OCI-LY7 (cell line): ENCODE data around the gene RPRD1B. TPM values are rescaled to one million over a fixed set of nuclear protein-coding genes. Genes with fewer than 3 reads are reported as not detected.

Source experiments
- BruUV-seq: library from RNA; stranded (reverse); fragments of 400-500 nt; replicated peaks from 2 replicates; lab custom pipeline; 2021; lab: Mats Ljungman, UMichigan
- CTCF ChIA-PET: fragments of 300-600 bp; sonication (Branson Sonifier 250); formaldehyde crosslinking; loops from one replicate; lab custom pipeline; 2022; ENCODE audit warnings: antibody characterized with exemption; ENCODE audit not compliant: unreplicated experiment; lab: Charles Lee
- POLR2A ChIA-PET: fragments of 300-600 bp; sonication (Branson Sonifier 250); formaldehyde crosslinking; loops from one replicate; lab custom pipeline; 2022; ENCODE audit warnings: antibody characterized with exemption; lab: Charles Lee
- DNase-seq: peaks from one replicate; pipeline ENCODE4 v3.0.0-alpha.2; 2015; ENCODE audit warnings: low spot score
- H2AFZ ChIP-seq: fragments of 200-600 bp; sonication (generic), shearing (Covaris generic); 2 replicates; pipeline ENCODE4 v1.6.1; 2014; ENCODE audit warnings: mild to moderate bottlenecking, antibody characterized with exemption, low read length, moderate library complexity
- H3K27ac ChIP-seq: fragments of 200-600 bp; sonication (generic); 2 replicates; pipeline ENCODE4 v1.5.1; 2014; ENCODE audit warnings: mixed run types, low read depth, mild to moderate bottlenecking, moderate library complexity, low read length, inconsistent platforms; ENCODE audit not compliant: poor library complexity, severe bottlenecking
- H3K36me3 ChIP-seq: fragments of 200-600 bp; sonication (generic); 2 replicates; pipeline ENCODE4 v1.6.1; 2014; ENCODE audit warnings: mild to moderate bottlenecking, antibody characterized with exemption, low read length, moderate library complexity, mixed read lengths; ENCODE audit not compliant: insufficient read depth
- H3K4me1 ChIP-seq: fragments of 200-600 bp; sonication (generic); 2 replicates; pipeline ENCODE4 v1.5.1; 2014; ENCODE audit warnings: mild to moderate bottlenecking, low read length; ENCODE audit not compliant: insufficient read depth, poor library complexity, severe bottlenecking
- H3K4me2 ChIP-seq: fragments of 200-600 bp; sonication (generic); 2 replicates; pipeline ENCODE4 v1.6.1; 2014; ENCODE audit warnings: mild to moderate bottlenecking, low read length
- H3K4me3 ChIP-seq: fragments of 200-600 bp; sonication (generic); 2 replicates; pipeline ENCODE4 v1.5.1; 2014; ENCODE audit warnings: mild to moderate bottlenecking, low read depth, low read length; ENCODE audit not compliant: poor library complexity, severe bottlenecking
- H3K79me2 ChIP-seq: fragments of 200-600 bp; sonication (generic); 2 replicates; pipeline ENCODE4 v1.6.1; 2016; ENCODE audit warnings: low read depth, mild to moderate bottlenecking, low read length, moderate library complexity, mixed read lengths; ENCODE audit not compliant: insufficient read depth
- H3K9me2 ChIP-seq: fragments of 200-600 bp; sonication (generic); 2 replicates; pipeline ENCODE4 v1.6.1; 2016; ENCODE audit warnings: mild to moderate bottlenecking, low read length, mixed read lengths; ENCODE audit not compliant: insufficient read depth
- H3K9me3 ChIP-seq: fragments of 200-600 bp; sonication (generic); 2 replicates; pipeline ENCODE4 v1.6.1; 2014; ENCODE audit warnings: mild to moderate bottlenecking, mixed run types, low read length, mixed read lengths
- H4K20me1 ChIP-seq: fragments of 200-600 bp; sonication (generic); 2 replicates; pipeline ENCODE4 v1.6.1; 2014; ENCODE audit warnings: mild to moderate bottlenecking, antibody characterized with exemption, low read length, moderate library complexity, mixed read lengths; ENCODE audit not compliant: insufficient read depth
- CTCF ChIP-seq: fragments of 200-600 bp; sonication (generic); conservative IDR thresholded peaks from 2 replicates; pipeline ENCODE4 v1.5.1; 2014; ENCODE audit warnings: mild to moderate bottlenecking, antibody characterized with exemption, low read length, moderate library complexity, mixed read lengths
- EZH2phosphoT487 ChIP-seq: fragments of 200-600 bp; sonication (generic); IDR thresholded peaks from 2 replicates; pipeline ENCODE4 v1.6.1; 2018; ENCODE audit warnings: low read depth, borderline replicate concordance, mild to moderate bottlenecking, mixed run types, antibody characterized with exemption, low read length, moderate library complexity, mixed read lengths
- intact Hi-C: fragments of 100-400 bp; cut with micrococcal nuclease; formaldehyde crosslinking; loops from one replicate; pipeline ENCODE4 v1.10.0; 2022; ENCODE audit not compliant: unreplicated experiment
- total RNA-seq, 2 experiments: library from RNA; depleted of rRNA in 1 of 2; stranded (reverse); fragments of >200 nt in 1 of 2; shearing (Covaris generic) in 1 of 2; gene quantifications; 2 replicates each; pipeline ENCODE4 v1.2.3, GENCODE V29; 2014 to 2022

RPRD1B gene
- total RNA-seq, 2 experiments from 2014 or later, result 45.6 to 67.9 TPM

GRCh38 chr20:37987602-37988290, 45.8 kb upstream of the RPRD1B start:
- H3K36me3 ChIP-seq, result peaks cover 53% of the 10 kb centered on the region; the same call in 1 of the 2 replicates
- no peaks in the 10 kb centered on the region for H3K79me2 ChIP-seq
- H3K9me2 ChIP-seq, result no peaks in the 10 kb centered on the region
- BruUV-seq, result no TSS peak
- H3K4me1 ChIP-seq, result peaks cover 19% of the 10 kb centered on the region
- POLR2A ChIA-PET, result no interaction called here
- CTCF ChIA-PET, result no interaction called here
- TF ChIP-seq CTCF (no peak), EZH2phosphoT487 (no peak)
- H3K4me3 ChIP-seq, result no peak overlapping the region
- no peak overlapping the region for H2AFZ ChIP-seq
- DNase-seq, result no peak
- intact Hi-C loops, result no loop called here
- H3K9me3 ChIP-seq, result no peaks in the 10 kb centered on the region
- no peak overlapping the region for H3K4me2 ChIP-seq
- no peaks in the 10 kb centered on the region for H4K20me1 ChIP-seq
- no peak overlapping the region for H3K27ac ChIP-seq

GRCh38 chr20:37988306-37988954, 45.1 kb upstream of the RPRD1B start:
- no peak for DNase-seq
- Histone ChIP-seq H2AFZ (no peak overlapping the region), H3K9me2 (no peaks in the 10 kb centered on the region), H3K4me3 (no peak overlapping the region), H3K4me1 (peaks cover 19% of the 10 kb centered on the region), H3K27ac (no peak overlapping the region), H4K20me1 (no peaks in the 10 kb centered on the region), H3K79me2 (no peaks in the 10 kb centered on the region), H3K9me3 (no peaks in the 10 kb centered on the region), H3K4me2 (no peak overlapping the region), H3K36me3 (peaks cover 55% of the 10 kb centered on the region; the same call in 1 of the 2 replicates)
- ChIA-PET CTCF (no interaction called here), POLR2A (interaction anchor here (1.3 kb wide), 1 partner anchor 10 kb away, joined by 3 read pairs; no protein-coding TSS in a partner anchor)
- intact Hi-C loops, result no loop called here
- no TSS peak for BruUV-seq
- TF ChIP-seq CTCF (no peak), EZH2phosphoT487 (no peak)
